Measurements from ENCODE around the gene SIPA1L3. TPM values are rescaled to one million over a fixed set of nuclear protein-coding genes. Genes with fewer than 3 reads are reported as not detected.

The SIPA1L3 gene
- total and polyA plus RNA-seq, 12 donors, result 2.2 to 24.1 (median 11.8) TPM

DNA sequence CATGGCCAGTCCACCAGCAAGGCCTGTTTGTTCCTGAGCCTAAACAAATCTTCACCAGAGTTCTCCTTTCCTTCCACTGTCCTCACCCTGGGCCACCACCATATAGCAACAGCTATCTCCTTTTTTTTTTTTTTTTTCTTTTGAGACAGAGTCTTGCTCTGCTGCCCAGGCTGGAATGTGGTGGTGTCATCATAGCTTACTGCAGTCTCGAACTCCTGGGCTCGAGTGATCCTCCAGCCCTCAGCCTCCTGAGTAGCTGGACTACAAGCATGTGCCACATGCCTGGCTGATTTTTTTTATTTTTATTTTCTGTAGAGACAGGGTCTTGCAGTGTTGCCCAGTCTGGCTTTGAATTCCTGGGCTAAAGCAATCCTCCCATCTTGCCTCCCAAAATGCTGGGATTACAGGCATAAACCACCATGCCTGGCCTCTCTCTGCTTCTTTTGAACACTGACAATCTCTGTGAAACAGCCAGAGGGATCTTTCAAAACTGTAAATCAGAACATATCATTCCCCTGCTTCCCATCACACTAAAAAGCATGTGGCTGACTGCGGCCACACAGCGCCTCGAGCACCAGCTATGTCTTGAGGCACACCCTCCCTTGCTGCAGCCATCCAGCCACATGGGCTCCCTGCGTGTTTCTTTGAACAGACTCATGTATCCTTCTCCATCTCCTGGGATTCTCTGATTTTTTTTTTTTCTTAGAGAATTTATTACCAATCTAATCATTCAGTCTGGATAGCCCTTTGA, 110.6 kb downstream of the SIPA1L3 start:
- WGBS, 4 donors, result 94 to 98% (median 96%) methylated on average over 6 of the region's 6 CpGs
- DNase-seq, result no peak
- Histone ChIP-seq H3K4me1 (replicated peaks in 1 of 2) (peaks cover 0 to 4% of the 10 kb centered on the region in 2 donors), H3K4me3 (no peak overlapping the region), H3K36me3 (replicated peaks in 1 of 2) (no peaks in the 10 kb centered on the region), H3K9me3 (replicated peaks in 1 of 3) (no peaks in the 10 kb centered on the region), H3K27ac (no peak overlapping the region), H3K27me3 (no peaks in the 10 kb centered on the region)
- intact Hi-C loops (cut with DNase I), result no loop called here
- TF ChIP-seq POLR2A (IDR thresholded peaks at IDR 0.05), result no peak
- TF ChIP-seq, protein P1, sequence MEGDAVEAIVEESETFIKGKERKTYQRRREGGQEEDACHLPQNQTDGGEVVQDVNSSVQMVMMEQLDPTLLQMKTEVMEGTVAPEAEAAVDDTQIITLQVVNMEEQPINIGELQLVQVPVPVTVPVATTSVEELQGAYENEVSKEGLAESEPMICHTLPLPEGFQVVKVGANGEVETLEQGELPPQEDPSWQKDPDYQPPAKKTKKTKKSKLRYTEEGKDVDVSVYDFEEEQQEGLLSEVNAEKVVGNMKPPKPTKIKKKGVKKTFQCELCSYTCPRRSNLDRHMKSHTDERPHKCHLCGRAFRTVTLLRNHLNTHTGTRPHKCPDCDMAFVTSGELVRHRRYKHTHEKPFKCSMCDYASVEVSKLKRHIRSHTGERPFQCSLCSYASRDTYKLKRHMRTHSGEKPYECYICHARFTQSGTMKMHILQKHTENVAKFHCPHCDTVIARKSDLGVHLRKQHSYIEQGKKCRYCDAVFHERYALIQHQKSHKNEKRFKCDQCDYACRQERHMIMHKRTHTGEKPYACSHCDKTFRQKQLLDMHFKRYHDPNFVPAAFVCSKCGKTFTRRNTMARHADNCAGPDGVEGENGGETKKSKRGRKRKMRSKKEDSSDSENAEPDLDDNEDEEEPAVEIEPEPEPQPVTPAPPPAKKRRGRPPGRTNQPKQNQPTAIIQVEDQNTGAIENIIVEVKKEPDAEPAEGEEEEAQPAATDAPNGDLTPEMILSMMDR (IDR thresholded peaks at IDR 0.05), result no peak

DNA sequence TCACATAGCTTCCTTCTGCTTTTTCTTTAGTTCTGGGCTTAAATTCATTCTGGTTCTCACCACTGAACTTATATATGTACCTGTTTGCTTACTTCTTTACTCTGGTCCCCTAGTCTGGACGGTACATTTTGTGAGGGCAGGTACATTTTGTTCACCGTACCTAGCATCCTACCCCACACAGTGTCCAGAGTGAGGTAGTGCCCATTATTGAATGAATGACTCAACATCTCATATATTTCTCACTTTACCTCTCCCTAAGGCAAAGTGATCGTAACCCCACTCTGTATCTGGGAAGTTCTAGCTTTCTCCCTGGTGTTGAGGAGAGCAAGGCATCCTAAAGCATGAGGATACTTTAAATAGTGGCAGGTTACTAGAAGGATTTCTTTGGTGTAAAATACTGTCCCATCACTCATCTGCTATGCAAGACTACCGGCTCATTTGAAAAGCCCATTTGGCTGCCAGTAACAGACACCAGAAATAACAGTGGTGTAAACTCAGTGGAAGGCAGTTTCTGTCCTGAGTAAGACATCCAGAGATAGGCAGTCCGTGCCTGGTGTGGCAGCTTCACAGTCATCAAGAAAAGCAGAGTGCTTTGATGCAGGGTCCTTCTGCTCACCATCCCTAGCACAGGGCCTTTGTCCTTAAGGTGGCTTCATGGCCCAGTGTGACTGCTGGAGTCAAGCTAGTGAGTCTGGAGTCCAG, 111.8 kb downstream of the SIPA1L3 start:
- Histone ChIP-seq H3K27ac (no peak overlapping the region), H3K9me3 (replicated peaks in 1 of 3) (no peaks in the 10 kb centered on the region), H3K4me1 (replicated peaks in 1 of 2) (peaks cover 11 to 17% of the 10 kb centered on the region in 2 donors), H3K36me3 (replicated peaks in 1 of 2) (no peaks in the 10 kb centered on the region), H3K4me3 (no peak overlapping the region), H3K27me3 (no peaks in the 10 kb centered on the region)
- 88 to 94% (median 91%) methylated on average over 4 to 5 of the region's 5 CpGs for WGBS, 4 donors
- TF ChIP-seq, protein P1 (IDR thresholded peaks at IDR 0.05), result no peak
- no peak for TF ChIP-seq POLR2A (IDR thresholded peaks at IDR 0.05)
- no peak for DNase-seq
- intact Hi-C loops (cut with DNase I), result no loop called here

DNA sequence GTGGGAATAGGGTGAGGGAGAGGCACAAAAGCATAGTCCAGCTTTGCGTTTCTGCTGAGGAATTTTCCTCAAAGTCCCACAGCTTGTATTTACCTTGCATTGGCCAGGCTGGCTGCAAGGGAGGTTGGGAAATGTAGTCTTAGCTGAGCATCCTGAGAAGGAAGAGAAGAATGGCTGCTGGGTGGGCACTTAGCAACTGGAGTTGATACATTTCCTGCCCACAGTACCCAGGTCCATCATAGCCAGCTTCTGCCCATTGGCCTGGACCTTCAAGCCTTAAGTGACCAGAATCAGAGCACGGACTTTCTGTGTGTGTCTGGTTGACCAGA, 112.4 kb downstream of the SIPA1L3 start:
- peaks cover 11 to 18% of the 10 kb centered on the region in 2 donors for H3K4me1 ChIP-seq (replicated peaks in 1 of 2)
- intact Hi-C loops (cut with DNase I), result no loop called here
- H3K9me3 ChIP-seq (replicated peaks in 1 of 3), result no peaks in the 10 kb centered on the region
- no peak overlapping the region for H3K4me3 ChIP-seq
- TF ChIP-seq, protein P1 (IDR thresholded peaks at IDR 0.05), result no peak
- TF ChIP-seq POLR2A (IDR thresholded peaks at IDR 0.05), result no peak
- WGBS, 4 donors, result 56 to 100% (median 93%) methylated on average over 1 to 2 of the region's 2 CpGs
- H3K36me3 ChIP-seq (replicated peaks in 1 of 2), result no peaks in the 10 kb centered on the region
- H3K27me3 ChIP-seq, result no peaks in the 10 kb centered on the region
- DNase-seq, result no peak
- no peak overlapping the region for H3K27ac ChIP-seq

DNA sequence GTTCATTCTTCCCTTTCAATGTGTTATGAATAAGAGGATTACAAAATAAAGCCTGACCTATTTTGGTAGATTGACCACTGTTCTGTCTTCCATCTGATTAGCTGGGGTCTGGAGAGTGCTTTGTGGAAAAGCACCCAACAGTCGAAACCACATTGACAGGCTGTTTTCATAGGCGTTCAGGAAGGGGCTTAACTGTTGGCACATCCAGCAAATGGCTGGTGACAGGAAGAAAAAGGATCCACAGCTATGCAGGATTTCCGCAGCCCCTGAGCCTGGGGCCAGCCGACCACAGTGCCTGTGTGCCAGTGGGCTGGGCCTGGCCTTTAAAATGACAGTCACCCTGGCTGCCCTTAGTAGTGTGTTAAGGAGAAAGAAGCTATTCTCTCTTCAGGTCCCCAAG, 113.3 kb downstream of the SIPA1L3 start:
- Histone ChIP-seq H3K27me3 (no peaks in the 10 kb centered on the region), H3K27ac (no peak overlapping the region), H3K36me3 (replicated peaks in 1 of 2) (no peaks in the 10 kb centered on the region), H3K4me1 (replicated peaks in 1 of 2) (peaks cover 11 to 18% of the 10 kb centered on the region in 2 donors), H3K9me3 (replicated peaks in 1 of 3) (no peaks in the 10 kb centered on the region), H3K4me3 (no peak overlapping the region)
- 57 to 70% (median 63%) methylated on average over 2 to 4 of the region's 4 CpGs for WGBS, 4 donors
- peak in 1 of 7 donors; percentile 29 for DNase-seq
- intact Hi-C loops (cut with DNase I), result no loop called here
- TF ChIP-seq, protein P1 (IDR thresholded peaks at IDR 0.05), result no peak
- no peak for TF ChIP-seq POLR2A (IDR thresholded peaks at IDR 0.05)

All from adrenal gland (tissue), 12 donors.